AG09319 (cell line): Measurements from ENCODE around the gene FAM117A.

Source experiments
- DNase-seq: peaks from one replicate; pipeline ENCODE4 v3.0.0-alpha.2; 2010; ENCODE audit warnings: low read depth; ENCODE audit errors: extremely low read depth
- CTCF ChIP-seq: IDR thresholded peaks from 2 replicates; pipeline ENCODE4 v1.5.1; 2011; ENCODE audit warnings: low read depth, mild to moderate bottlenecking, inconsistent platforms, low read length, moderate library complexity

FAM117A gene

DNA sequence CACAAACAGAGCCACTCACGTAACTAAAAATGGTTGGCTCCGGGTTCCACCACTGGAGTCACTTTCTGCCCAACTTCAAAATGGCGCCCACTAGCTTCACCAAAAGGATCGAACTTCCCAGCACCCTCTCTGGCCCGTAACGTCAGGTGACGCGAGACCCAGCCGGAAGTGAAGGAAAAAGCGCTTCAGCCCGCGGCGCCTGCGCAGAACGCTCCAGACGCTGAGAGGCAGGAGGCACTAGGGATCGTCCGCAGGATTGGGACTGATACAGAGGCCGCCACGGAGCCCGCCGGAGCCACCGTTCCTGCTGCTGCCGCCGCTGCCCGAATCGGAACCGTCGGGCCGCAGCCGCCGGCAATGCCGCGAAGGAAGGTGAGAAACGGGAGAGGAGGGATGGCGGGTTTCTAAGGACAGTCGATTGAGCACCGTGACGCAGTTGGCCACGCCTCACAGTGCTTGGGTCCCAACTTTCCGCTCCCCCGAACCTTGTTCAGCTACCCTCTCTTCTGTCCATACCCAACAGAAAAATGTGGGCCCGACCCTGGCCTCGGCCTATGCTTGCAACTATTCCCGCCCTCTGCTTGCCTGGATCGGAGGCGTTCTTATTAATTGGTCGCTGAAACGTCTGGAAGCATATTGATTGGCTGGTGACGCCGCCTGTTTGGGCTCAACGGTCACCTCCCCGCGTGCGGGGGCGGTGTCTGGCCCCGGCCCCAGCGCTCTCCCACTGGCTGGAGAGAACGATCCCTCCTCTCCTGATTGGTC lies 24.7 kb upstream of the FAM117A start, which contains the start of gene KAT7:
KAT7 (plus strand) TSS at position 204 of the 765 bp plus-strand sequence; CDS start at position 358, 154 bp downstream.
- TF ChIP-seq CTCF, result no peak
- DNase-seq, result peak; percentile 98

- no peak for TF ChIP-seq CTCF
Measured at GRCh38 chr17:49787884-49788477, 24.1 kb upstream of the FAM117A start.

GRCh38 chr17:49784636-49785035 lies 20.7 kb upstream of the FAM117A start:
- no peak for DNase-seq
- no peak for TF ChIP-seq CTCF

More at GRCh38 chr17:49787884-49788477, 24.1 kb upstream of the FAM117A start:
- no peak for DNase-seq

DNA sequence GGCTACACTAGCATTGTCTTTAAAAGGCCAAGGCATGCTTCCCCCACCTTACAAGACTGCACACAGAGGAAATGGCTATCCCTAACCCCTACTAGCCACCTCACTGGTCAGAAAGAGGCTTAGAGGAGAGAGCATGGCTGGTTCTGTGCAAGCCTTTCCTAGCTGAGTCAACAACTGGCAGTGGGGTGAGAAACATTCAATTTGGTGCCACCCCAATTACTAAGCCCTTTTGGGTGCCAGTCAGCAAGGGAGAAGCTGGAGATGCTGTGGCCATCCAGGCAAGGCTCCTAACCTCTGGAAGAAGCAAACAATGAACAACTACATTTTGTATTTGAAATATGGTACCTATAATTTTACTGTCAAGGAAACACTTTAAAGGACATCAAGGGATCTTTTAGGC lies 19.9 kb upstream of the FAM117A start:
- no peak for DNase-seq
- TF ChIP-seq CTCF, result no peak

GRCh38 chr17:49783071-49783715 lies 19.3 kb upstream of the FAM117A start:
- DNase-seq, result no peak
- no peak for TF ChIP-seq CTCF

DNA sequence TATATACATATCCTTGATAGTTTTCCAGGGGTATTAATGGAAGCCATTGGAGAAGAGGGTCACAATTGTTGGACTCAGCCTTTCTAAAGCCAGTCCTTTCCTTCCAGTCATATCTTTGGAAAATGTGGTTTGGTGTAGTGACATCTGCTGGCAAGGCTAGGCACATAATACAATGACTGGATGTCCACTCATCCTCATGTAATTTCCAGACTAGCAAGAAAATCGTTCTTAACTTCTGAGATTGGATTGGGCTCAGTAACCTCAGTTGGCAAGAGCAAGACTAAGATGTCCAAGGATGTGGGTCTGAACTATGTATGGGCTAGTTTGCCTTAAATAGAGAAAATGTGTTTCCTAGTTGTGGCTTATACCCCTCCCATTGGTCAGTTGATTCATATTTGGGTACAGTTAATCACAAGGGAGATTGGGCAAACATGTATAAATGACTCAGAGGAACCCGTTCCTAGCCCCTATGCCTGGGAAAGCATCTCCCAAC lies 15.9 kb upstream of the FAM117A start:
- DNase-seq, result peak; percentile 49
- peak; percentile 66 for TF ChIP-seq CTCF

DNA sequence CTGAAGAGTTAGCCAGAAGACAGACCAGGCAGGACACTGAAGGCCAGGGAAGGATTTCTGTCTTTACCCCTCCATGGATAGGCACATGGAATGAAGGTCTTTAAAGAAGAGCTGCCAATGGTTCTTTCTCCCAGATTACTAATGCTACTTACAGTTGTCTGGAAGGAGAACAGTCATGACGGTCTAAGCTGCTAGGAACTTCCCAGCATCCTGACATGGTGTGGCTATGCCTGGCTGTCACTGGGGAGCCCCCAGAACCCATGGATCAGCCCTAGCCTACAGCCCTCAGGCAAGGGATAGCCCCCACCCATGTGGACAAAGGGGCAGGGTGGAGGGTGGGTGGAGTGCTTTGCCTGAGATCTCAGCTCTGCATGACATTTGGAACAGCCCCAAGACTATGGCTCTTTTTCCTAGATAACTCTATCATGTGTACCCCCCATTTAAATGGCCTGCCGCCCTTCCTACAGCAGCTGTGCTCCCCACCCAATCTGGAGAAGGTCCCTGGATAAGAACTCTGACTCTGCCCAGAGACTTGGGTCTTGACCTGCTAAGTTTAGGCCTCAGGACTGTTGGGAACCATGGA lies 15.3 kb upstream of the FAM117A start:
- DNase-seq, result no peak
- TF ChIP-seq CTCF, result no peak
